ENCODE measurements around the gene SREBF1. TPM values are rescaled to one million over a fixed set of nuclear protein-coding genes. Genes with fewer than 3 reads are reported as not detected.

Gene SREBF1
- total and polyA plus RNA-seq, 10 of the 15 experiments (the other 5 are each of a cell fraction or from before 2014, with no cell fraction given): 1.4 to 84.6 (median 20.4) TPM

GRCh38 chr17:17833658-17834357, 3.0 kb downstream of the SREBF1 start:
- no peak for TF ChIP-seq NFIC (IDR thresholded peaks at IDR 0.05; ENCODE audit: low read depth, low read length)
- TF ChIP-seq ETV6 (conservative IDR thresholded peaks at IDR 0.05 in 1 of 2, IDR thresholded peaks at IDR 0.05 in 1 of 2; ENCODE audit: borderline replicate concordance in 1 of 2, low read depth in 1 of 2): no peak
- TF ChIP-seq BHLHE40 (IDR thresholded peaks at IDR 0.05; ENCODE audit: borderline replicate concordance in 1 of 2, low read depth in 2 of 2, low read length in 1 of 2): no peak
- TF ChIP-seq SMARCA5 (IDR thresholded peaks at IDR 0.05): peak; percentile 29; the same call in 1 of the 2 replicates
- DNase-seq (ENCODE audit: low read depth, low spot score): no peak
- Histone ChIP-seq H3K36me3 (ENCODE audit: control insufficient read depth in 2 of 2, insufficient read depth in 2 of 2, low read length in 1 of 2) (no peaks in the 10 kb centered on the region), H3K27me3 (replicated peaks in 1 of 2; ENCODE audit: control insufficient read depth in 2 of 2, insufficient read depth in 2 of 2, low read length in 1 of 2) (no peaks in the 10 kb centered on the region), H3K4me2 (ENCODE audit: control insufficient read depth, insufficient read depth) (peak overlapping the region; percentile 99; the same call in 1 of the 2 replicates), H3K4me1 (ENCODE audit: control insufficient read depth, insufficient read depth, low read length) (peaks cover 38% of the 10 kb centered on the region), H3K27ac (ENCODE audit: control insufficient read depth, insufficient read depth) (peak overlapping the region; percentile 70), H3K9me3 (replicated peaks; ENCODE audit: control insufficient read depth, insufficient read depth, low read length) (no peaks in the 10 kb centered on the region), H3K9ac (ENCODE audit: control insufficient read depth, insufficient read depth, low read length) (no peak overlapping the region), H3K4me3 (peak overlapping the region; percentile 5; the same call in 1 of the 2 replicates), H3K79me2 (ENCODE audit: control insufficient read depth, insufficient read depth, low read length) (peaks cover 15% of the 10 kb centered on the region), H4K20me1 (ENCODE audit: control insufficient read depth, insufficient read depth) (no peaks in the 10 kb centered on the region), H2AFZ (ENCODE audit: control insufficient read depth, low read depth, low read length) (no peak overlapping the region)
- ChIA-PET CTCF (interaction anchor here (0.7 to 2.4 kb wide), 5 partner anchors 13 to 201 kb away, joined by 3 to 12 read pairs (median 3); no protein-coding TSS in a partner anchor), RAD21 (ENCODE audit: unreplicated experiment) (interaction anchor here (0.6 to 7.0 kb wide), 10 partner anchors 12 to 202 kb away, joined by 3 to 105 read pairs (median 5); partner anchors contain the start of genes DRC3 and TOM1L2), POLR2A (interaction anchor here (1.0 to 8.0 kb wide), 9 partner anchors 11 to 143 kb away, joined by 3 to 163 read pairs (median 3); partner anchors contain the start of genes DRC3 and TOM1L2), SMC1A (ENCODE audit: uncharacterized antibody, unreplicated experiment) (interaction anchor here (0.7 to 6.2 kb wide), 12 partner anchors 8 to 143 kb away, joined by 3 to 46 read pairs (median 4); no protein-coding TSS in a partner anchor)
- in situ Hi-C loops (cut with MboI) (no loop called here), intact Hi-C loops (cut with micrococcal nuclease; ENCODE audit: unreplicated experiment) (loop anchor here (10.0 kb wide), 1 partner anchor 849 kb away; no protein-coding TSS in a partner anchor)
- FAIRE-seq: peak; percentile 44
- 60% methylated on average over 8 of the region's 8 CpGs for WGBS (ENCODE audit: insufficient coverage, insufficient replicate concordance, low lambda C conversion rate, missing lambda C conversion rate)
- BruUV-seq (replicated peaks): no TSS peak
- ATAC-seq: no peak

- no peaks in the 10 kb centered on the region for H4K20me1 ChIP-seq (ENCODE audit: control insufficient read depth, insufficient read depth)
- H3K9me3 ChIP-seq (replicated peaks; ENCODE audit: control insufficient read depth, insufficient read depth, low read length): no peaks in the 10 kb centered on the region
- FAIRE-seq: no peak
- in situ Hi-C loops (cut with MboI) (no loop called here), intact Hi-C loops (cut with micrococcal nuclease; ENCODE audit: unreplicated experiment) (loop anchor here (10.0 kb wide), 1 partner anchor 847 kb away; no protein-coding TSS in a partner anchor)
- RAD21 ChIA-PET (ENCODE audit: unreplicated experiment): interaction anchor here (1.1 kb wide), 1 partner anchor 12 kb away, joined by 4 read pairs; no protein-coding TSS in a partner anchor
- no peak for ATAC-seq
- H2AFZ ChIP-seq (ENCODE audit: control insufficient read depth, low read depth, low read length): no peak overlapping the region
- H3K9ac ChIP-seq (ENCODE audit: control insufficient read depth, insufficient read depth, low read length): no peak overlapping the region
- BruUV-seq (replicated peaks): no TSS peak
- no peak overlapping the region for H3K4me2 ChIP-seq (ENCODE audit: control insufficient read depth, insufficient read depth)
- peaks cover 22% of the 10 kb centered on the region for H3K4me1 ChIP-seq (ENCODE audit: control insufficient read depth, insufficient read depth, low read length)
- H3K4me3 ChIP-seq: no peak overlapping the region
- peaks cover 15% of the 10 kb centered on the region for H3K79me2 ChIP-seq (ENCODE audit: control insufficient read depth, insufficient read depth, low read length)
- CTCF ChIA-PET: interaction anchor here (0.6 kb wide), 1 partner anchor 10 kb away, joined by 3 read pairs; no protein-coding TSS in a partner anchor
- H3K27me3 ChIP-seq (replicated peaks in 1 of 2; ENCODE audit: control insufficient read depth in 2 of 2, insufficient read depth in 2 of 2, low read length in 1 of 2): no peaks in the 10 kb centered on the region
- no peak for DNase-seq (ENCODE audit: low read depth, low spot score)
- WGBS (ENCODE audit: insufficient coverage, insufficient replicate concordance, low lambda C conversion rate, missing lambda C conversion rate): 93% methylated on average over 2 of the region's 2 CpGs
- POLR2A ChIA-PET: interaction anchor here (8.0 kb wide), 1 partner anchor 9 kb away, joined by 163 read pairs; no protein-coding TSS in a partner anchor
- SMC1A ChIA-PET (ENCODE audit: uncharacterized antibody, unreplicated experiment): interaction anchor here (1.0 to 6.2 kb wide), 5 partner anchors 11 to 87 kb away, joined by 3 to 46 read pairs (median 4); no protein-coding TSS in a partner anchor
- no peaks in the 10 kb centered on the region for H3K36me3 ChIP-seq (ENCODE audit: control insufficient read depth in 2 of 2, insufficient read depth in 2 of 2, low read length in 1 of 2)
- H3K27ac ChIP-seq (ENCODE audit: control insufficient read depth, insufficient read depth): no peak overlapping the region
- TF ChIP-seq MTA2 (IDR thresholded peaks at IDR 0.05; ENCODE audit: low read depth): no peak
- no peak for TF ChIP-seq POU2F2 (IDR thresholded peaks at IDR 0.05; ENCODE audit: borderline replicate concordance, low read depth, low read length)
- no peak for TF ChIP-seq STAT3 (IDR thresholded peaks at IDR 0.05; ENCODE audit: low read depth, low read length)
- no peak for TF ChIP-seq REST (IDR thresholded peaks at IDR 0.05; ENCODE audit: low read depth, low read length)
- TF ChIP-seq BRCA1 (IDR thresholded peaks at IDR 0.05; ENCODE audit: low read depth, low read length): no peak
- no peak for TF ChIP-seq ATF3 (IDR thresholded peaks at IDR 0.05; ENCODE audit: borderline replicate concordance, extremely low read depth, low read depth, low read length)
- TF ChIP-seq SMARCA5 (IDR thresholded peaks at IDR 0.05): no peak
- no peak for TF ChIP-seq SP1 (IDR thresholded peaks at IDR 0.05; ENCODE audit: low read depth, low read length)
These were observed 4.8 kb downstream of the SREBF1 start for GRCh38 chr17:17832032-17832363.

Measured in GM12878 (cell line).